ENCODE measurements around the gene SAMD4B. TPM values are rescaled to one million over a fixed set of nuclear protein-coding genes. Genes with fewer than 3 reads are reported as not detected.

The SAMD4B gene
- total RNA-seq, 1 experiment from 2014 or later: 163 TPM

GRCh38 chr19:39433480-39434079 lies 91.4 kb downstream of the SAMD4B start:
- Histone ChIP-seq H3K36me3 (ENCODE audit: low read depth) (peaks cover 32% of the 10 kb centered on the region), H3F3A (ENCODE audit: insufficient read depth, low read depth) (peaks cover 70% of the 10 kb centered on the region), H4K20me1 (ENCODE audit: insufficient read depth) (peaks cover 21% of the 10 kb centered on the region), H2AFZ (no peak overlapping the region), H3K4me1 (replicated peaks; ENCODE audit: insufficient read depth) (peaks cover 58% of the 10 kb centered on the region), H3K9me3 (ENCODE audit: insufficient read depth, low read depth) (no peaks in the 10 kb centered on the region), H3K79me2 (ENCODE audit: low read depth) (peaks cover 42% of the 10 kb centered on the region), H3K27me3 (ENCODE audit: insufficient read depth, low read depth) (no peaks in the 10 kb centered on the region), H3K4me2 (peak overlapping the region; percentile 96), H3K27ac (peak overlapping the region; percentile 97), H3K9me2 (ENCODE audit: insufficient read depth) (no peaks in the 10 kb centered on the region), H3K4me3 (peak overlapping the region; percentile 91; the same call in 1 of the 2 replicates)
- ChIA-PET POLR2A (ENCODE audit: unreplicated experiment) (interaction anchor here (0.6 kb wide), 1 partner anchor 394 kb away, joined by 4 read pairs; no protein-coding TSS in a partner anchor), CTCF (no interaction called here)
- intact Hi-C loops (cut with micrococcal nuclease; ENCODE audit: unreplicated experiment): no loop called here
- TF ChIP-seq CTCF (conservative IDR thresholded peaks at IDR 0.05) (no peak), EZH2 (IDR thresholded peaks at IDR 0.05; ENCODE audit: low read depth) (no peak)
- no TSS peak for BruUV-seq (replicated peaks)
- no peak for DNase-seq

- no peak for DNase-seq
- POLR2A ChIA-PET (ENCODE audit: unreplicated experiment): interaction anchor here (0.6 to 1.5 kb wide), 3 partner anchors 31 to 393 kb away, joined by 4 to 18 read pairs (median 4); partner anchors contain the start of genes MED29 and PAF1
- no peaks in the 10 kb centered on the region for H3K9me2 ChIP-seq (ENCODE audit: insufficient read depth)
- BruUV-seq (replicated peaks): no TSS peak
- no peaks in the 10 kb centered on the region for H3K27me3 ChIP-seq (ENCODE audit: insufficient read depth, low read depth)
- H3K27ac ChIP-seq: peak overlapping the region; percentile 97
- peak overlapping the region; percentile 96 for H3K4me2 ChIP-seq
- intact Hi-C loops (cut with micrococcal nuclease; ENCODE audit: unreplicated experiment): no loop called here
- no peaks in the 10 kb centered on the region for H3K9me3 ChIP-seq (ENCODE audit: insufficient read depth, low read depth)
- peaks cover 75% of the 10 kb centered on the region for H3F3A ChIP-seq (ENCODE audit: insufficient read depth, low read depth)
- CTCF ChIA-PET: interaction anchor here (1.5 kb wide), 1 partner anchor 20 kb away, joined by 5 read pairs; no protein-coding TSS in a partner anchor
- peaks cover 21% of the 10 kb centered on the region for H4K20me1 ChIP-seq (ENCODE audit: insufficient read depth)
- no peak overlapping the region for H2AFZ ChIP-seq
- H3K4me1 ChIP-seq (replicated peaks; ENCODE audit: insufficient read depth): peaks cover 62% of the 10 kb centered on the region
- H3K4me3 ChIP-seq: peak overlapping the region; percentile 91
- peaks cover 32% of the 10 kb centered on the region for H3K36me3 ChIP-seq (ENCODE audit: low read depth)
- TF ChIP-seq CTCF (conservative IDR thresholded peaks at IDR 0.05) (no peak), EZH2 (IDR thresholded peaks at IDR 0.05; ENCODE audit: low read depth) (no peak)
- peaks cover 42% of the 10 kb centered on the region for H3K79me2 ChIP-seq (ENCODE audit: low read depth)
Observed at GRCh38 chr19:39434123-39435076, 92.2 kb downstream of the SAMD4B start.

Small RNA genes within 50 kb of the gene (microRNA-seq; reads per million reads assigned to microRNA genes)
- not detected for gene MIR4530 (ENCODE audit: borderline number of aligned reads, borderline replicate concordance)

Other genes with a start within 250 kb of the SAMD4B start
- 77.8 and 90.2 TPM in 2 replicates for gene PAK4, start 216.6 kb upstream of the SAMD4B start, total RNA-seq (2021)
- gene NCCRP1, start 145.5 kb upstream of the SAMD4B start, total RNA-seq (2021): 22.7 and 23.2 TPM in 2 replicates
- gene SYCN, start 138.2 kb upstream of the SAMD4B start, total RNA-seq (2021): not detected in 2 replicates
- not detected in 2 replicates for gene IFNL3, start 97.4 kb upstream of the SAMD4B start, total RNA-seq (2021)
- not detected in 2 replicates for gene IFNL4, start 93.6 kb upstream of the SAMD4B start, total RNA-seq (2021)
- gene IFNL2, start 74.0 kb upstream of the SAMD4B start, total RNA-seq (2021): not detected in 2 replicates
- gene IFNL1, start 46.0 kb upstream of the SAMD4B start, total RNA-seq (2021): not detected in 2 replicates
- 2.3 and 4.0 TPM in 2 replicates for gene LRFN1, start 21.6 kb upstream of the SAMD4B start, total RNA-seq (2021)
- 0.78 TPM in 1 of 2 replicates, not detected in the other for gene GMFG, start 6.4 kb upstream of the SAMD4B start, total RNA-seq (2021)
- gene PAF1, start 48.7 kb downstream of the SAMD4B start, total RNA-seq (2021): 54.3 and 61.1 TPM in 2 replicates
- 18.6 and 30.9 TPM in 2 replicates for gene MED29, start 49.0 kb downstream of the SAMD4B start, total RNA-seq (2021)
- 31.0 and 36.3 TPM in 2 replicates for gene ZFP36, start 64.4 kb downstream of the SAMD4B start, total RNA-seq (2021)
- gene PLEKHG2, start 70.2 kb downstream of the SAMD4B start, total RNA-seq (2021): 26.1 and 32.1 TPM in 2 replicates
- 2,510 and 2,860 TPM in 2 replicates for gene RPS16, start 93.5 kb downstream of the SAMD4B start, total RNA-seq (2021)
- 99.7 and 118 TPM in 2 replicates for gene SUPT5H, start 103.2 kb downstream of the SAMD4B start, total RNA-seq (2021)
- 85.5 and 95.9 TPM in 2 replicates for gene TIMM50, start 138.4 kb downstream of the SAMD4B start, total RNA-seq (2021)
- 1.4 and 3.6 TPM in 2 replicates for gene DLL3, start 156.5 kb downstream of the SAMD4B start, total RNA-seq (2021)
- gene SELENOV, start 172.7 kb downstream of the SAMD4B start, total RNA-seq (2021): 0.35 TPM in 1 of 2 replicates, not detected in the other
- 2.3 and 3.4 TPM in 2 replicates for gene EID2B, start 190.4 kb downstream of the SAMD4B start, total RNA-seq (2021)
- gene EID2, start 197.7 kb downstream of the SAMD4B start, total RNA-seq (2021): 14.6 TPM in 2 replicates